H9 (cell line): ENCODE data around the gene LRRFIP2. TPM values are rescaled to one million over a fixed set of nuclear protein-coding genes. Genes with fewer than 3 reads are reported as not detected.

Source experiments
- DNase-seq: peaks from one replicate; pipeline ENCODE4 v3.0.0-alpha.2; 2017
- H2AFZ ChIP-seq: one replicate; pipeline ENCODE4 v1.6.1; 2013; ENCODE audit warnings: mild to moderate bottlenecking, low read length, control low read depth, moderate library complexity
- H2AK5ac ChIP-seq: 2 replicates; pipeline ENCODE4 v1.6.1; 2013; ENCODE audit warnings: low read length, control low read depth, mixed read lengths; ENCODE audit not compliant: insufficient read length
- H2BK120ac ChIP-seq: one replicate; pipeline ENCODE4 v1.6.1; 2013; ENCODE audit warnings: low read depth, mild to moderate bottlenecking, low read length, control low read depth, inconsistent platforms; ENCODE audit not compliant: poor library complexity, severe bottlenecking
- H2BK12ac ChIP-seq: 2 replicates; pipeline ENCODE4 v1.6.1; 2013; ENCODE audit warnings: low read length, control low read depth, mixed read lengths, low read depth; ENCODE audit not compliant: insufficient read length
- H2BK15ac ChIP-seq: 2 replicates; pipeline ENCODE4 v1.6.1; 2013; ENCODE audit warnings: low read depth, low read length, control low read depth
- H2BK20ac ChIP-seq: one replicate; pipeline ENCODE4 v1.6.1; 2013; ENCODE audit warnings: low read depth, mild to moderate bottlenecking, low read length, control low read depth, inconsistent platforms; ENCODE audit not compliant: poor library complexity, severe bottlenecking
- H2BK5ac ChIP-seq: 2 replicates; pipeline ENCODE4 v1.6.1; 2013; ENCODE audit warnings: low read length, control low read depth, mixed read lengths; ENCODE audit not compliant: insufficient read length
- H3K14ac ChIP-seq: 2 replicates; pipeline ENCODE4 v1.6.1; 2013; ENCODE audit warnings: low read length, control low read depth; ENCODE audit not compliant: insufficient read depth
- H3K18ac ChIP-seq: 2 replicates; pipeline ENCODE4 v1.6.1; 2013; ENCODE audit warnings: low read depth, mild to moderate bottlenecking, mixed read lengths, low read length, control low read depth; ENCODE audit not compliant: insufficient read length
- H3K23ac ChIP-seq: 2 replicates; pipeline ENCODE4 v1.6.1; 2013; ENCODE audit warnings: low read length, control low read depth, mixed read lengths, low read depth; ENCODE audit not compliant: insufficient read length
- H3K23me2 ChIP-seq: 2 replicates; pipeline ENCODE4 v1.6.1; 2013; ENCODE audit warnings: low read depth, mild to moderate bottlenecking, mixed read lengths, low read length, control low read depth; ENCODE audit not compliant: insufficient read length, poor library complexity, severe bottlenecking
- H3K27ac ChIP-seq: 2 replicates; pipeline ENCODE4 v1.5.1; 2013; ENCODE audit warnings: low read length, control low read depth, mixed read lengths, low read depth; ENCODE audit not compliant: insufficient read length
- H3K27me3 ChIP-seq: 2 replicates; pipeline ENCODE4 v1.6.1; 2013; ENCODE audit warnings: low read length, control low read depth, inconsistent platforms; ENCODE audit not compliant: insufficient read depth
- H3K4ac ChIP-seq: 2 replicates; pipeline ENCODE4 v1.6.1; 2013; ENCODE audit warnings: low read depth, mild to moderate bottlenecking, control low read depth, inconsistent platforms, low read length, moderate library complexity
- H3K4me1 ChIP-seq: 2 replicates; pipeline ENCODE4 v1.6.1; 2013; ENCODE audit warnings: low read length, control low read depth, inconsistent platforms; ENCODE audit not compliant: insufficient read depth
- H3K4me2 ChIP-seq: 2 replicates; pipeline ENCODE4 v1.6.1; 2013; ENCODE audit warnings: low read length, control low read depth, mixed read lengths; ENCODE audit not compliant: insufficient read length, insufficient read depth
- H3K56ac ChIP-seq: 2 replicates; pipeline ENCODE4 v1.6.1; 2013; ENCODE audit warnings: low read depth, mild to moderate bottlenecking, mixed read lengths, low read length, control low read depth; ENCODE audit not compliant: insufficient read length
- H3K79me1 ChIP-seq: 2 replicates; pipeline ENCODE4 v1.6.1; 2013; ENCODE audit warnings: low read depth, mild to moderate bottlenecking, moderate library complexity, low read length, control low read depth, inconsistent platforms; ENCODE audit not compliant: insufficient read depth, poor library complexity, severe bottlenecking
- H3K79me2 ChIP-seq: 2 replicates; pipeline ENCODE4 v1.6.1; 2013; ENCODE audit warnings: low read length, control low read depth, inconsistent platforms; ENCODE audit not compliant: insufficient read depth
- H3K9ac ChIP-seq: 2 replicates; pipeline ENCODE4 v1.6.1; 2013; ENCODE audit warnings: low read length, control low read depth, mixed read lengths; ENCODE audit not compliant: insufficient read length; ENCODE audit errors: extremely low read depth
- H3K9me3 ChIP-seq: one replicate; pipeline ENCODE4 v1.6.1; 2013; ENCODE audit warnings: low read depth, low read length, inconsistent platforms; ENCODE audit not compliant: control insufficient read depth
- H3T11ph ChIP-seq: one replicate; pipeline ENCODE4 v1.6.1; 2013; ENCODE audit warnings: mild to moderate bottlenecking, low read length, control low read depth, inconsistent platforms
- H4K20me1 ChIP-seq: one replicate; pipeline ENCODE4 v1.6.1; 2013; ENCODE audit not compliant: control insufficient read depth, insufficient read length, insufficient read depth
- H4K5ac ChIP-seq: 2 replicates; pipeline ENCODE4 v1.6.1; 2013; ENCODE audit warnings: low read depth, mild to moderate bottlenecking, mixed read lengths, low read length, control low read depth; ENCODE audit not compliant: insufficient read length
- H4K8ac ChIP-seq: replicated peaks from 2 replicates; pipeline ENCODE4 v1.6.1; 2013; ENCODE audit warnings: low read length, control low read depth, mixed read lengths, low read depth; ENCODE audit not compliant: insufficient read length
- H4K91ac ChIP-seq: 2 replicates; pipeline ENCODE4 v1.6.1; 2013; ENCODE audit warnings: low read depth, mild to moderate bottlenecking, moderate library complexity, mixed read lengths, low read length, control low read depth; ENCODE audit not compliant: insufficient read length
- H3K27ac Mint-ChIP-seq, 3 experiments: 2 replicates in 2 of 3; 3 replicates in 1 of 3; pipeline ENCODE4 v1.8.0; 2020 to 2021; ENCODE audit warnings: mixed read lengths in 3 of 3, mild to moderate bottlenecking in 1 of 3, moderate library complexity in 1 of 3
- H3K27me3 Mint-ChIP-seq: 2 replicates; pipeline ENCODE4 v1.8.0; 2021; ENCODE audit warnings: low read depth, mild to moderate bottlenecking, moderate library complexity, mixed read lengths
- H3K36me3 Mint-ChIP-seq, 3 experiments: 2 replicates in 2 of 3; 3 replicates in 1 of 3; pipeline ENCODE4 v1.8.0; 2020 to 2021; ENCODE audit warnings: low read depth in 3 of 3, mixed read lengths in 3 of 3; ENCODE audit not compliant: insufficient read depth in 1 of 3
- H3K4me1 Mint-ChIP-seq, 2 experiments: 2 replicates each; pipeline ENCODE4 v1.8.0; 2020; ENCODE audit warnings: mixed read lengths in 2 of 2
- H3K4me3 Mint-ChIP-seq, 2 experiments: 2 replicates in 1 of 2; 3 replicates in 1 of 2; pipeline ENCODE4 v1.8.0; 2020 to 2021; ENCODE audit warnings: mild to moderate bottlenecking in 2 of 2, mixed read lengths in 2 of 2, moderate library complexity in 1 of 2
- H3K9me3 Mint-ChIP-seq, 2 experiments: 2 replicates in 1 of 2; 3 replicates in 1 of 2; pipeline ENCODE4 v1.8.0; 2020; ENCODE audit warnings: mild to moderate bottlenecking in 2 of 2, mixed read lengths in 2 of 2, moderate library complexity in 1 of 2
- CTCF ChIP-seq: fragments of 200-600 bp; sonication (generic); conservative IDR thresholded peaks from 3 replicates; pipeline ENCODE4 v1.8.0; 2021; ENCODE audit warnings: antibody characterized with exemption, mild to moderate bottlenecking
- WGBS: extraction: QIAGEN DNeasy Blood & Tissue Kit; methylation state at CpG from one replicate; pipeline ENCODE4 v1.1.7; 2013; ENCODE audit warnings: missing lambda C conversion rate, low lambda C conversion rate, mixed read lengths; ENCODE audit not compliant: insufficient read length; ENCODE audit errors: extremely low coverage; 5-methylcytosine and 5-hydroxymethylcytosine counted together
- total RNA-seq: library from RNA; stranded (reverse); gene quantifications from 2 replicates; pipeline ENCODE4 v1.2.1, GENCODE V29; 2021

Gene LRRFIP2
- total RNA-seq, 1 experiment from 2014 or later, result 30.7 TPM

DNA sequence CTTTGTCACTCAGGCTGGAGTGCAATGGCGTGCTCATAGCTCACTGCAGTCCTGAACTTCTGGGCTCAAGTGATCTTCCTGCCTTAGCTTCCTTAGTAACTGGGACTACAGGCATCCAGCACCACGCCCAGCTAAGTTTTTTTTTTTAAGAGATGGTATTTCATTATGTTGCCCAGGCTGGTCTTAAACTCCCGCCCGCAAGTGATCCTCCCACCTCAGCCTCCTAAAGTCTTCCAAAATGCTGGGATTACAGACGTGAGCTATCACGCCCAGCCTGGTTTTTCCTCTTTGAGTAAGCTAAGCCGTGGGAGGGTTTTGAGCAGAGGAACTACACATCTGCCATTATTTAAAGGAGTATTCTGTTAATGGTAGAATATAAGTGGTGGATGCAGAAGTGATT is 7.4 kb upstream of the LRRFIP2 start:
- Histone ChIP-seq H3K4me1 (no peaks in the 10 kb centered on the region), H3K14ac (no peak overlapping the region), H2BK15ac (no peak overlapping the region), H2BK120ac (no peak overlapping the region), H4K8ac (no peak overlapping the region), H2BK12ac (no peak overlapping the region), H3K27me3 (no peaks in the 10 kb centered on the region), H3K4me2 (no peak overlapping the region), H3K9ac (no peak overlapping the region), H4K91ac (no peak overlapping the region), H2AK5ac (no peak overlapping the region), H3K23ac (no peak overlapping the region), H3K56ac (no peak overlapping the region), H3K27ac (no peak overlapping the region), H3T11ph (no peak overlapping the region), H3K23me2 (peaks cover 4% of the 10 kb centered on the region), H3K4ac (no peak overlapping the region), H3K79me1 (no peaks in the 10 kb centered on the region), H3K9me3 (no peaks in the 10 kb centered on the region), H4K20me1 (no peaks in the 10 kb centered on the region), H3K18ac (no peak overlapping the region), H3K79me2 (no peaks in the 10 kb centered on the region), H2AFZ (no peak overlapping the region), H2BK5ac (no peak overlapping the region), H4K5ac (no peak overlapping the region), H2BK20ac (no peak overlapping the region)
- Mint-ChIP-seq H3K27ac (no peak overlapping the region), H3K27me3 (no peaks in the 10 kb centered on the region), H3K9me3 (no peaks in the 10 kb centered on the region), H3K4me1 (peaks cover 10% of the 10 kb centered on the region in 2 experiments), H3K4me3 (no peak overlapping the region), H3K36me3 (no peaks in the 10 kb centered on the region)
- no peak for TF ChIP-seq CTCF
- no CpG with 5 or more reads among the region's 7 CpGs for WGBS
- no peak for DNase-seq
